Hematopoietic multipotent progenitor cell (in vitro differentiated cells): ENCODE results near the gene ANKRD26. TPM values are rescaled to one million over a fixed set of nuclear protein-coding genes. Genes with fewer than 3 reads are reported as not detected.
"Not testable (repeated sequence)": the region's sequence is repeated elsewhere in the genome, so short reads cannot be mapped to it uniquely, and the experiment has no call there.

Source experiments
- DNase-seq, 3 donors: peaks; one replicate each; pipeline ENCODE4 v3.0.0-alpha.2; 2011 to 2015; ENCODE audit warnings: low read depth in 2 of 3, low spot score in 2 of 3
- total RNA-seq: library from RNA; depleted of rRNA; stranded (reverse); fragments of >200 nt; gene quantifications from one replicate; pipeline ENCODE4 v1.2.3, GENCODE V29; 2012

Gene ANKRD26
- total RNA-seq = 2.4 TPM

GRCh38 chr10:27099916-27100812 is at the start of gene ANKRD26:
ANKRD26 (minus strand) TSS chr10:27100494; CDS start chr10:27100326, 168 bp downstream.
- peak; percentile 95 to 98 (median 98) for DNase-seq

DNA sequence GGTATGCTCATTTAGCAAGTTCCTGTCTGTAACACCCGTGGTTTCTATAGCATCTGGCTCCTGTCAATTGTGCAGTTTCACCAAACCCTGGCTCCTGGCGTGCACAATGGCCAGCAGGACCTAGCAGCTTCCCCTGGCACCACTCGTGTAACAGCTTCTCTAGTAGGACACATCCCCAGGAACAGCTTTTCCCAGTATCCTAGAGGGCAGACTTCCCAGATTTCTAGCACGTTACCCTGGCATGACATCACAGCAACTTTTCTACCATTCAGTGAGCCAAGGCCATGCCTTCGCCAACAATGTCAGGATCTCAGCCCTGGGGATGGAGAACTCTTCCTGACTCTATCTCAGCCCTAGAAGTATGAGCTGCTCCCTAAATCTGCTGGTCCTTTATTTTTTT is 47.4 kb upstream of the ANKRD26 start:
- DNase-seq = no peak

GRCh38 chr10:27145937-27146336 is 45.6 kb upstream of the ANKRD26 start:
- no peak for DNase-seq

DNA sequence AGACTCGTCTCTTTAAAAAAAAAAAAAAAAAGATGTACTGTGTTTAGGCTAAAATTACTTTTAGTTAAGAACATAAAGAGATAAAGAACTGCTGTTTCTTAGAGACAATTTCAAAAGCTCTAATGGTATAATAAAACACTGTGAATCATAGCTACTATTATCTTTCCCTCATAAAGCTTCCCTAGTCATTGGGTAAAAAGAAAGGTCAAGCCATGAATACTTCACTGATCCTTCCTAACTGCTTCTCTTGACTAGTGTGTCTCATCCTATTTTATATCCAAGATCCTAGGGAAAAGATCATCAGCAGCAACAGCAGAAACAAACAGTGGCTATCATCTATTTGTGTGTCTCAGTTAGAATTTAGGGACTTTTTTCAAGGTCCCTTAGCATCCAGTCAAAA is 43.4 kb upstream of the ANKRD26 start:
- DNase-seq = no peak

- no peak for DNase-seq
These were observed 38.0 kb upstream of the ANKRD26 start for GRCh38 chr10:27138277-27138676.

DNA sequence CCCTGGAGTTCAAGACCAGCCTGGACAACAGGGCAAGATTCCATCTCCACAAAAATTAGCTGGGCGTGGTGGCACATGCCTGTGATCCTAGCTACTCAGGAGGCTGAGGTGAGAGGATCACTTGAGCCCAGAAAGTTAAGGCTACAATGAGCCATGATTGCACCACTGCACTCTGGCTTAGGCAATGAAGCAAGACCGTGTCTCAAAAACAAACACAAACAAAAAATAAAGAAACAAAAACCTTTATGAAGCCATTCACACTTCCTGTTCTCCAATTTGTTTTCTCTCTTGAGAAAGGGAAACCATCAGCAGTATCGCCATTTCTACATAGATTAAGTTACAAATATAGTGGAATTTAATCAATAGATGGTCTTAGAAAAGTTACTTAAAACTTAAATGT is 34.1 kb upstream of the ANKRD26 start:
- DNase-seq = no peak

DNA sequence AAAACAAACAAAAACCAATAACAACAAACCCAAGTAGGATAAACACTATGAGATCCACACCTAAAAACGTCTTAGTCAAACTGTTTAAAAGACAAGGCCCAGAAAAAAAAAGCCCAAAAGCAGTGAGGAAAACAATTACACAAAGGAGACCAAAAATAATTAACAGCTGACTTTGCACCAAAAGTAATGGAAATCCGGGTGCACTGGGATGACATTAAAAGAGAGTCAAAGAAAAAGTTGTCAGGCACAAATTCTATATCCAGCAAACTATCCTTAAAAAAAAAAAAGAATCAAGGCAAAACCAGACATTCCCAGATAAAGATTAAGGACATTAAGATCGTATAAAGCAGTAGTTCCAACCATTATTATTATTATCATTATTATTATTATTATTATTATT is 7.9 kb upstream of the ANKRD26 start:
- no peak for DNase-seq

GRCh38 chr10:27104919-27105318 is 4.6 kb upstream of the ANKRD26 start:
- no peak for DNase-seq

- peak in 1 of 3 donors; percentile 21 for DNase-seq
These were observed 586 bp upstream of the ANKRD26 start for GRCh38 chr10:27100813-27101347.

GRCh38 chr10:27099448-27099847 is 846 bp downstream of the ANKRD26 start:
- no peak for DNase-seq

DNA sequence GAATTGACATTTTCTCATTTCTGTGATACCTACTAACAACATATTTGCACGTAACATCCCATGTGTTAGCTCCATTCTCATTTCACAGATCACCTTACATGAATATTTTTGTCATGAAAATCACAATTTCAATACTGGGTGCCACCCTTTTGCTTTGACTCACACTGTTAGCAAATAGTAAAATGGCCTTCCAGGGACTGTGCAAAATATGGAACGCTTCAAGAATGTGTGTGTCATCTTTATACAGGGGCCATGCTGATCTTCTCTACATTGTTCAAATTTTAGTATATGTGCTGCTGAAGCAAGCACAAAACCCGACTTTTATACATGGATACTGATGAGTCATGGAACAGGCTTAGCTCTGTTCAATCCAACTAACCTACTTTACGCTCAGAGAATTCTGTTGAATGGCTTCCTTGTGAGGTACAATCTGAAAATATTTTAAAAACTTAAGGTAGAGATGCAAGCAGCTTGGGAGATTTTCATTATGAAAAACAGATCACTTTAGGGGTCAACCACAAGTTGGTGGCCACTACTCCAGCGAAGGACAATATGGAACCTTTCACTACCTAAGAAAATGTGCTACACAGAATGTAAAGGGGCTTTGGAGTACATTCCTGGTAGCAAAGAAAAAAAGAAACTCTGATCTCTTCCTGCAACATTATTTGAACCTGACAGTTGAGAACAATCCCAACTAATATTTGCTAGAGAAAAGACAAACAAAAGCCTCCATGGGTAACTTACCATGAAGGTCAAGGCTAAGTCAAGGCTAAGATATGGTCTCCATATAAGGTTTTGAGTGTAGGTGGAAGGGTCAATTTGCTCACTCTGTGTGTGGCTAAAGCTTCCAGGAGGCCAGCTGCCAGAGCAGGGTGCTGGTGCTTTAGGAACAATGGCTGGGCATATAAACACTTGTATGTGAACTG is 11.9 kb downstream of the ANKRD26 start:
- no peak for DNase-seq

GRCh38 chr10:27072436-27073114 is 27.7 kb downstream of the ANKRD26 start:
- DNase-seq = no peak

DNA sequence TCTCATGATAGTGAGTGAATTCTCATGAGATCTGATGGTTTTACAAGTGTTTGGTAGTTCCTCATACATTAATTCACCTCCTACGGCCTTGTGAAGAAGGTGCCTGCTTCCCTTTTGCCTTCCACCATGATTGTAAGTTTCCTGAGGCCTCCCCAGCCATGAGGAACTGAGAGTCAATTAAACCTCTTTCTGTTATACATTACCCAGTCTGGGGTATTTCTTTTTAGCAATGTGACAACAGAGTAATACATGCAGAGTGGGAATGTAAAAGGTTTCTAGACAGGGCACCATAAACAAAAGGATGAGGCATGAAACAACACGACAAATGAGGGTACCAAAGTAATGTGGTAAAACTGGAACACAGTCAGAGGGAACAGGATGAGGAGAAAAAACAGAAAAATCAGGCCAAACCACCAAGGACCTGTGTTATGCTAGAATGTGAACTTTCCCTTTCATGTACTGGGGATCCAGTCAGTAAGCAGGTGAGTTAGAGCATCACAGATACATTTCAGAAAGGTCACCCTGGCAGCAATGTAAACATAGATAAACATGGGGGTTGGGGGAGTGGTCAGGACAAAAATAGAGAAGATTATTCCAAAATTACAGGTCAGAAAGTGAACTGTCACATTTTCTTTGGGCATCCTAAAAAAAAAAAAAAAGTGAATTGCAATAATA is 31.9 kb downstream of the ANKRD26 start:
- no peak for DNase-seq

GRCh38 chr10:27065084-27065483 is 35.2 kb downstream of the ANKRD26 start:
- no peak for DNase-seq

- DNase-seq = no peak
These were observed 47.6 kb downstream of the ANKRD26 start for GRCh38 chr10:27052656-27053055.

DNA sequence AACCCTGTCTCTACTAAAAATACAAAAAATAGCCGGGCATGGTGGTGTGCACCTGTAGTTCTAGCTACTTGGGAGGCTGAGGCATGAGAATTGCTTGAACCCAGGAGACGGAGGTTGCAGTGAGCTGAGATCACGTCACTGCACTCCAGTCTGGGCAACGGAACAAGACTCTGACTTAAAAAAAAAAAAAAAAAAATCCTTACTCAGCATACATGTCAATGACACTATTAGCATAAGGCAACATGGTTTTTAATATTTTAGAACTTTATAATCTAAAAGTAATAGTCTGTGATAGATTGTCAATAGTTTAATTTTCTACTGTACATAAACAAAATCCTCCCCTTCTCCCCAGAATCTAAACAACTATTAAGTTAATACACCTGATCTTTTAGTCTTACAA is 55.0 kb downstream of the ANKRD26 start:
- DNase-seq = not testable (repeated sequence)

DNA sequence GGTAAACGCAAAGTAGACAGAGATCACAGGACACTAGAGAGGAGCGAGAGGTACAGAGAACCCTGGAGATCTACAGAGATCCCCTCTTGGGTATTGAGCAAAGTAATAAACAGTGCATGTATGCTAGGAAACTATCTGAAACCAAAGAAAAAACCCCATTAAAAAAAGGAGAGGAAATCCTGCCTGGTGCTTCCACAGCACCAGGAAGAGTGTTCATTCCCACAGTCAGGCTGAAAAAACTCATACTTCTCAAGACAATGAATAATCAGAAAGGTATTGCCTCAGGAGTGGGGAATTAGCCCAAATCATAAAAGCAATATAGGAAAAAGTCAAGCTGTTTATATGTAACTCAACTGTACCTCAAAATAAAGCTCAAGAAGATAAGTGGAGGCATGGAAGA is 59.1 kb downstream of the ANKRD26 start:
- no peak for DNase-seq

DNA sequence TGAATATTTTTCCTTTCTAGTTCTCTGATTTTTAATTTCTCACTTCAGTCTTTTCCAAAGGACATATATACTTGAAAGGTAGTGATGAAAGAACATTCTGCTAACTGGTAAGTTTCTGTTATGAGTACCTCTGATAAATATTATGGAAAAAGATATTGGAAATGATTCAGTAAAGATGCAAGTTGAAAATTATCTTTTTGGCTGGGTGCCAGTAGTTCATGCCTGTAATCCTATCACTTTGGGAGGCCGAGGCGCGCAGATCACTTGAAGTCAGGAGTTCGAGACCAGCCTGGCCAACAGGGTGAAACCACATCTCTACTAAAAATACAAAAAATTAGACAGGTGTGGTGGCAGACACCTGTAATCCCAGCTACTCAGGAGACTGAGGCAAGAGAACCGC is 62.1 kb downstream of the ANKRD26 start:
- no peak for DNase-seq

- no peak for DNase-seq
These were observed 65.1 kb downstream of the ANKRD26 start for GRCh38 chr10:27035163-27035562.

DNA sequence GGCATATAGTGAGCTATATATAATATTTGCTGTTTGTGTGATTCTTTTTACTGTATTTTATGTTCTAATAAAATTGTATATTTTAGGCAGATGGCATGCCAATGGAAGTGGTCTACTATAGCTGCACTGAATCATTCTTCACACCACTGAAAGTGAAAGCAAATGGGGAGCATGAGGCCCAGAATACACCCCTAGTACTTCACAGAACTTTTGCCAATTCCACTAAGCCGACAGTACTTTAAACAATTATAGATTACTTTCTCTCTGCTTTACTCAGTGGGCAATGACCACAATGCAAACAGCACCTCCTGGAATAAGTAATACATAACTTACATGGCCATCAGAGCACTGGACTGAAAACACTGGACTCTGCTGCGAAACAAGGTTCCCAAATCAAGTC is 70.2 kb downstream of the ANKRD26 start:
- DNase-seq = no peak
